ENCODE data around the gene CHST13.
"Not testable (repeated sequence)": the region's sequence is repeated elsewhere in the genome, so short reads cannot be mapped to it uniquely, and the experiment has no call there.

Gene CHST13

DNA sequence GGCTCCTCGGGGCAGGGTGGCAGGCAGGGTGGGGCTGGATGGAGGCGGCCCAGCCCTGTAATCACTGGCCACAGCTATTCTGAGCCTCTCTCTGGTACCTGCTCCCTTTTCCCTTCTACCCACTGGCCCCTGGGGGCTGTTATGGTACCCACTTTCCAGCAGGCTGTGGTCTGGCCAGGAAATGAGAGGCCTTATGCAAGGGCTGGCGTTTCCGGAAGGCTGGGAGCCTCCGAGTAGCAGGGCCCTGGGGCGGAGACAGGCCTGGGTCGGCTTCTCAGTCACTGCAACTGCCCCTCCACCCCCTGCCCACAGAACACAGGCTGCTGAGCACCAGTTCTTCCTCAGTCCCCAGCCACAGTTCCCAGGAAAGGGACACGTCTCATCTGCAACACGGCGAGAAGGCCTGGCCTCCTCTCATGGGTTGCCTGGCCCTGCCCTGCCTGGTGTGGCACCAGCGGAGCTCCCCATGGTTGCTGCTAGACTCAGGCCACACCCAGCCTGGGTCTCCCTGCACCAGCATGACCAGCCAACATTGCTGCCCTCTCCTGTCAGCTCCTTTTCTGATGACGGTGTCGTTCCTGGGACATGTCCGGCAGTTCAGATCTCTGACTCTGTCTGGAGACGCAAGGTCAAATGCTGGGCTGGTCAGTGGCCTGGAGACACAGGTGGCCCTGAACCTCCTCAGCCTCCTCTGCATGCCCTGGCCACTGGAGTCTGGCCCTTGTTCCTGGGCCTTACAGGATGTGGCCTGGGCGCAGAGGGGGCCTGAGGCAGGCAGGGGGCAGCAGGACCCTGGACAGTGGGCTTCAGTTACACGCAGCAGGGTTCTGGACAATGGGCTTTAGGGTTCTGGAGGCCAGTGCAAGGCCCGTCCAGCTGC is 6.5 kb downstream of the CHST13 start:
- H3K9ac ChIP-seq (ENCODE audit: low read depth in 1 of 2, low read length in 2 of 2): no peak overlapping the region
- H3K36me3 ChIP-seq (ENCODE audit: control insufficient read depth in 1 of 2, insufficient read depth in 2 of 2, low read length in 2 of 2): no peaks in the 10 kb centered on the region
- no peaks in the 10 kb centered on the region for H3K27me3 ChIP-seq (ENCODE audit: control insufficient read depth in 1 of 2, insufficient read depth in 2 of 2, low read length in 2 of 2)
- H3K9me3 ChIP-seq (ENCODE audit: control insufficient read depth in 1 of 2, low read length in 2 of 2): no peaks in the 10 kb centered on the region
- peaks cover 0 to 11% of the 10 kb centered on the region in 2 donors for H3K4me1 ChIP-seq (ENCODE audit: control insufficient read depth in 1 of 2, insufficient read depth in 2 of 2, low read length in 2 of 2)
- no peak overlapping the region for H3K4me3 ChIP-seq (ENCODE audit: low read depth in 1 of 2, low read length in 2 of 2)
- peak overlapping the region; percentile 17 for H3K27ac ChIP-seq (ENCODE audit: low read depth, low read length)

DNA sequence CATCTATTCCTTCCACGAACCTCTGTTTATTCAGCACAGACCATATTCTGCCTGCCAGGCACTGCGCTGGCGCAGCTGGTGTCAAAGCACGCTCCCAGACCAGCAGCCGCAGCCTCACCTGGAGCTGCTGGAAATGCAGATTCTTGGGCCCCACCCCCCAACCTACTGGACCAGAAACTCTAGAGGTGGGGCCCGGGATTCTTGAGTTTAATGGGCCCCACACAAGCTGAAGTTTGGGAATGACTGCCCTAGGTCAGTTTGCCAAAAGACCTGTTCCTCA is 7.0 kb downstream of the CHST13 start:
- no peak overlapping the region for H3K9ac ChIP-seq (ENCODE audit: low read depth in 1 of 2, low read length in 2 of 2)
- H3K27ac ChIP-seq (ENCODE audit: low read depth, low read length): no peak overlapping the region
- H3K27me3 ChIP-seq (ENCODE audit: control insufficient read depth in 1 of 2, insufficient read depth in 2 of 2, low read length in 2 of 2): peaks cover 0 to 3% of the 10 kb centered on the region in 2 donors
- no peak overlapping the region for H3K4me3 ChIP-seq (ENCODE audit: low read depth in 1 of 2, low read length in 2 of 2)
- peaks cover 0 to 11% of the 10 kb centered on the region in 2 donors for H3K4me1 ChIP-seq (ENCODE audit: control insufficient read depth in 1 of 2, insufficient read depth in 2 of 2, low read length in 2 of 2)
- H3K36me3 ChIP-seq (ENCODE audit: control insufficient read depth in 1 of 2, insufficient read depth in 2 of 2, low read length in 2 of 2): no peaks in the 10 kb centered on the region
- no peaks in the 10 kb centered on the region for H3K9me3 ChIP-seq (ENCODE audit: control insufficient read depth in 1 of 2, low read length in 2 of 2)

DNA sequence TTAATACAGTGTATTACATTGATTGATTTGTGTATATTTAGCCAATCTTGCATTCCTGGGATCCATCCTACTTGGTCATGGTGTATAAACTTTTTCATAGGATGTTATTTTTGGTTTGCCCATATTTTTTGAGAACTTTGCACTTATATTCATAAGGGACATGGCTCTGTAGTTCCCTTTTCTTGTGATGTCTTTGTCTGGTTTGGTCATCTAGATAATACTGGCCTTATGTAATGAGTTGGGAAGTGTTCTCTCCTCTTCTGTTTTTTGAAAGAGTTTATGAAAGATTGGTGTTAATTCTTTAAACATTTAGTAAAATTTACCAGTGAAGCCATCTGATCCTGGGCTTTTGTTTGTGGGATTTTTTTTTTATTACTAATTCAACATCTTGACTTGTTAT is 9.6 kb downstream of the CHST13 start:
- Histone ChIP-seq H3K4me1 (ENCODE audit: control insufficient read depth in 1 of 2, insufficient read depth in 2 of 2, low read length in 2 of 2) (peaks cover 0 to 8% of the 10 kb centered on the region in 2 donors), H3K27me3 (ENCODE audit: control insufficient read depth in 1 of 2, insufficient read depth in 2 of 2, low read length in 2 of 2) (peaks cover 0 to 3% of the 10 kb centered on the region in 2 donors), H3K36me3 (ENCODE audit: control insufficient read depth in 1 of 2, insufficient read depth in 2 of 2, low read length in 2 of 2) (no peaks in the 10 kb centered on the region), H3K9me3 (ENCODE audit: control insufficient read depth in 1 of 2, low read length in 2 of 2) (no peaks in the 10 kb centered on the region), H3K4me3 (ENCODE audit: low read depth in 1 of 2, low read length in 2 of 2) (no peak overlapping the region), H3K9ac (ENCODE audit: low read depth in 1 of 2, low read length in 2 of 2) (no peak overlapping the region), H3K27ac (ENCODE audit: low read depth, low read length) (no peak overlapping the region)

- not testable (repeated sequence) for H3K4me1 ChIP-seq (ENCODE audit: control insufficient read depth in 1 of 2, insufficient read depth in 2 of 2, low read length in 2 of 2); H3K36me3 ChIP-seq (ENCODE audit: control insufficient read depth in 1 of 2, insufficient read depth in 2 of 2, low read length in 2 of 2); H3K9ac ChIP-seq (ENCODE audit: low read depth in 1 of 2, low read length in 2 of 2)
Observed at GRCh38 chr3:126534716-126535115, 10.8 kb downstream of the CHST13 start.

GRCh38 chr3:126535636-126536035 is 11.7 kb downstream of the CHST13 start:
- Histone ChIP-seq H3K9me3 (ENCODE audit: control insufficient read depth in 1 of 2, low read length in 2 of 2) (no peaks in the 10 kb centered on the region), H3K27me3 (ENCODE audit: control insufficient read depth in 1 of 2, insufficient read depth in 2 of 2, low read length in 2 of 2) (peaks cover 0 to 3% of the 10 kb centered on the region in 2 donors), H3K36me3 (ENCODE audit: control insufficient read depth in 1 of 2, insufficient read depth in 2 of 2, low read length in 2 of 2) (no peaks in the 10 kb centered on the region), H3K4me1 (ENCODE audit: control insufficient read depth in 1 of 2, insufficient read depth in 2 of 2, low read length in 2 of 2) (no peaks in the 10 kb centered on the region), H3K27ac (ENCODE audit: low read depth, low read length) (no peak overlapping the region), H3K4me3 (ENCODE audit: low read depth in 1 of 2, low read length in 2 of 2) (no peak overlapping the region), H3K9ac (ENCODE audit: low read depth in 1 of 2, low read length in 2 of 2) (no peak overlapping the region)

More at GRCh38 chr3:126534716-126535115, 10.8 kb downstream of the CHST13 start:
- H3K27me3 ChIP-seq (ENCODE audit: control insufficient read depth in 1 of 2, insufficient read depth in 2 of 2, low read length in 2 of 2); H3K9me3 ChIP-seq (ENCODE audit: control insufficient read depth in 1 of 2, low read length in 2 of 2); H3K4me3 ChIP-seq (ENCODE audit: low read depth in 1 of 2, low read length in 2 of 2); H3K27ac ChIP-seq (ENCODE audit: low read depth, low read length): not testable (repeated sequence)

DNA sequence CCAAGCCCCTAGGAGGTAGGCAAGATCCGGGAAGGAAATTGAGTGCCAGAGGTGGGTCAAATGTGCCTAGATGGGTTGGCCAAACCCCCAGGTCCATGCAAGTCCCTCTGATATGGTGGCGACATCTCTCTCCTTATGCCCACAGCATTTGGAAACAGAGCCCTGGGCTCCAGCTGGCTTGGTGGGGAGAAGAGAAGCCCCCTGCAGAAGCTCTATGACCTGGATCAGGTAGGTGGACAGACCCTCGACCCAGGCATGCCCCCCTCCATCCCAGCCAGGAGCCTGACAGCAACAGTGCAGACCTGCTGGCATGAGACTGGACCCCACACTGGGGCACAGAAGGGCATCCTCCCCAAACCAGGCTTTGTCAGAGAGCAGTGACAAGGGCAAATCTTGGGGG is 12.2 kb downstream of the CHST13 start:
- H3K27me3 ChIP-seq (ENCODE audit: control insufficient read depth in 1 of 2, insufficient read depth in 2 of 2, low read length in 2 of 2): peaks cover 0 to 3% of the 10 kb centered on the region in 2 donors
- H3K27ac ChIP-seq (ENCODE audit: low read depth, low read length): no peak overlapping the region
- no peaks in the 10 kb centered on the region for H3K36me3 ChIP-seq (ENCODE audit: control insufficient read depth in 1 of 2, insufficient read depth in 2 of 2, low read length in 2 of 2)
- H3K4me1 ChIP-seq (ENCODE audit: control insufficient read depth in 1 of 2, insufficient read depth in 2 of 2, low read length in 2 of 2): no peaks in the 10 kb centered on the region
- H3K4me3 ChIP-seq (ENCODE audit: low read depth in 1 of 2, low read length in 2 of 2): no peak overlapping the region
- H3K9me3 ChIP-seq (ENCODE audit: control insufficient read depth in 1 of 2, low read length in 2 of 2): no peaks in the 10 kb centered on the region
- H3K9ac ChIP-seq (ENCODE audit: low read depth in 1 of 2, low read length in 2 of 2): no peak overlapping the region

DNA sequence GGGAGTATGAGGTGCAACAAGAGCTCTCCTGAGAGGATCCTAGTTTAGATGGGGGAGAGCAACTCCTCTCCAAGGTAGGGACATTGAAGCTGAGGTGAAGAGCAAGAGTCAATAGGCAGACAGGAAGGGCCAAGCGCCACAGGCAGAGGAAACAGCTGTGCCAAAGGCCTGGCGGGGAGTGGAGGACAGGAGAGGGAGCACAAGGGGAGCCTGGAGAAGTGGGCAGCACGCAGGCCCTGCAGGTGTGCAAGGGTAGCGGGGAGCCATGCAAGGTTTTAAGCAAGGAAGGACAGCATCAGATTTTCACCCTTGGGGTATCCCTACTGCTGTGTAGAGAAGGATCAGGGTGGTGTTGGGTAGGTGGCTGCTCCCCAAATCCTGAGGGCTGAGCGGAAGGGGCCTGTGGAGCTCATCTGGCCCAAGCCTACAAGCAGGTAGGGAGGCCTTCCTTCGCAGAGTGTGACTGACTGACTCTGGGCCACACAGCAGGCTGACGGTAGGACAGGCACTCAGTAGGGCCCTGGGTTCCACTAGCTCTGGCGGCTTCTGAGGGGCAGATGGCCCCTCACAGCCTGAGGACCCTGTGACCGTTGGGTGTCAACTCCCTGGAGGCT is 13.3 kb downstream of the CHST13 start:
- Histone ChIP-seq H3K4me3 (ENCODE audit: low read depth in 1 of 2, low read length in 2 of 2) (no peak overlapping the region), H3K9me3 (ENCODE audit: control insufficient read depth in 1 of 2, low read length in 2 of 2) (no peaks in the 10 kb centered on the region), H3K27ac (ENCODE audit: low read depth, low read length) (no peak overlapping the region), H3K4me1 (ENCODE audit: control insufficient read depth in 1 of 2, insufficient read depth in 2 of 2, low read length in 2 of 2) (no peaks in the 10 kb centered on the region), H3K36me3 (ENCODE audit: control insufficient read depth in 1 of 2, insufficient read depth in 2 of 2, low read length in 2 of 2) (no peaks in the 10 kb centered on the region), H3K9ac (ENCODE audit: low read depth in 1 of 2, low read length in 2 of 2) (no peak overlapping the region), H3K27me3 (ENCODE audit: control insufficient read depth in 1 of 2, insufficient read depth in 2 of 2, low read length in 2 of 2) (peaks cover 0 to 3% of the 10 kb centered on the region in 2 donors)

GRCh38 chr3:126537730-126538281 is 13.9 kb downstream of the CHST13 start:
- no peak overlapping the region for H3K27ac ChIP-seq (ENCODE audit: low read depth, low read length)
- no peak overlapping the region for H3K9ac ChIP-seq (ENCODE audit: low read depth in 1 of 2, low read length in 2 of 2)
- no peaks in the 10 kb centered on the region for H3K4me1 ChIP-seq (ENCODE audit: control insufficient read depth in 1 of 2, insufficient read depth in 2 of 2, low read length in 2 of 2)
- H3K27me3 ChIP-seq (ENCODE audit: control insufficient read depth in 1 of 2, insufficient read depth in 2 of 2, low read length in 2 of 2): peaks cover 0 to 3% of the 10 kb centered on the region in 2 donors
- no peak overlapping the region for H3K4me3 ChIP-seq (ENCODE audit: low read depth in 1 of 2, low read length in 2 of 2)
- H3K36me3 ChIP-seq (ENCODE audit: control insufficient read depth in 1 of 2, insufficient read depth in 2 of 2, low read length in 2 of 2): no peaks in the 10 kb centered on the region
- no peaks in the 10 kb centered on the region for H3K9me3 ChIP-seq (ENCODE audit: control insufficient read depth in 1 of 2, low read length in 2 of 2)

DNA sequence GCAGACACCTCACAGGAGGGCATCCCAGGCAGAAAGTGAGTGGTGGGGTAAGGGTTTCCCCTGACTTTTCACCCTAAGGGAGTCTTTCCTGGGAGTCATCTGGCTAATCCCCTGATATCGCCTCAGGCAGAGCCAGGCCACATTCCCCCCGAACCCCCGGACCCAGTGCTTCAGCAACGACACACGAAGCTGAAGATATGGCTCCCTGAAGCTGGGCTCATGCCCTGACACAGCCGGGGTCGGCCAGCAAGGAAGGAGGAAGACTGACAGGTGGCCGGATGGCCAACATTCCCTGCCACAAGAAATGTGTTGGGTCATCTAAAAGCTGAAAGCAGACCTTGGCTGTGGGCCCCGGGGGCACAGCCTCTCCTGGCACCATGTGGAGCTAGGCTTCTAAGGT is 14.4 kb downstream of the CHST13 start:
- no peak overlapping the region for H3K4me3 ChIP-seq (ENCODE audit: low read depth in 1 of 2, low read length in 2 of 2)
- no peaks in the 10 kb centered on the region for H3K36me3 ChIP-seq (ENCODE audit: control insufficient read depth in 1 of 2, insufficient read depth in 2 of 2, low read length in 2 of 2)
- H3K9me3 ChIP-seq (ENCODE audit: control insufficient read depth in 1 of 2, low read length in 2 of 2): no peaks in the 10 kb centered on the region
- H3K27me3 ChIP-seq (ENCODE audit: control insufficient read depth in 1 of 2, insufficient read depth in 2 of 2, low read length in 2 of 2): peaks cover 0 to 3% of the 10 kb centered on the region in 2 donors
- no peak overlapping the region for H3K27ac ChIP-seq (ENCODE audit: low read depth, low read length)
- H3K9ac ChIP-seq (ENCODE audit: low read depth in 1 of 2, low read length in 2 of 2): no peak overlapping the region
- H3K4me1 ChIP-seq (ENCODE audit: control insufficient read depth in 1 of 2, insufficient read depth in 2 of 2, low read length in 2 of 2): no peaks in the 10 kb centered on the region

DNA sequence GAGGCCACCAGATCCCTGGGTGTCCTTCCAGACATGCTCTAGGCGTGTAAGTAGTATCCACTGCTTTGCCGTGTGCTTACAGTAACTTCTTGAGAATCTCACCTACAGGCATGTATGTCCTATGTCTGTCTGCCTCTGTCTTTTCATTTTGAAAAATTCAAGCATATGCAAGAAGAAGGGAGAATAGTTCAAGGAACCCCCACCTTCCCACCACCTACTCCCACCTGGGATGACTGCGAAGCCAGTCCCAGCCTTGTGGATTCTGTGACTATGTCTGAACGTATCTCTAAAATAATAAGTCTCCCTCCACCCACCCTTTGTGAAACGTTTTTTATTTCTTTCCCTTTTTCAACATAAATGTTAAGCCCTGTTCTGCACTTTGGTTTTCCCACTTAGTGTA is 15.0 kb downstream of the CHST13 start:
- Histone ChIP-seq H3K9me3 (ENCODE audit: control insufficient read depth in 1 of 2, low read length in 2 of 2) (no peaks in the 10 kb centered on the region), H3K36me3 (ENCODE audit: control insufficient read depth in 1 of 2, insufficient read depth in 2 of 2, low read length in 2 of 2) (no peaks in the 10 kb centered on the region), H3K4me3 (ENCODE audit: low read depth in 1 of 2, low read length in 2 of 2) (no peak overlapping the region), H3K27ac (ENCODE audit: low read depth, low read length) (no peak overlapping the region), H3K9ac (ENCODE audit: low read depth in 1 of 2, low read length in 2 of 2) (no peak overlapping the region), H3K4me1 (ENCODE audit: control insufficient read depth in 1 of 2, insufficient read depth in 2 of 2, low read length in 2 of 2) (no peaks in the 10 kb centered on the region), H3K27me3 (ENCODE audit: control insufficient read depth in 1 of 2, insufficient read depth in 2 of 2, low read length in 2 of 2) (peaks cover 0 to 3% of the 10 kb centered on the region in 2 donors)
